H1 (cell line): Measurements from ENCODE around the gene CENPX. TPM values are rescaled to one million over a fixed set of nuclear protein-coding genes. Genes with fewer than 3 reads are reported as not detected.

Experiments used
- CTCF ChIA-PET: fragments of 300-600 bp; sonication (Branson Sonifier 250); formaldehyde crosslinking; loops from one replicate; lab custom pipeline; 2021; ENCODE audit not compliant: partially characterized antibody; lab: Charles Lee
- POLR2A ChIA-PET: fragments of 300-600 bp; sonication (Branson Sonifier 250); formaldehyde crosslinking; loops from one replicate; lab custom pipeline; 2021; ENCODE audit warnings: inconsistent platforms; ENCODE audit not compliant: partially characterized antibody; lab: Charles Lee
- DNase-seq, 2 experiments: peaks; one replicate each; pipeline versions ENCODE4 v3.0.0 to v3.0.0-alpha.2; 2010 to 2022; ENCODE audit warnings: low spot score in 2 of 2, low read depth in 1 of 2, mixed read lengths in 1 of 2
- FAIRE-seq: peaks from 2 replicates; lab custom pipeline; 2011; peaks lifted over from hg19 to GRCh38; lab: Jason Lieb, UNC
- H2AFZ ChIP-seq: 2 replicates; pipeline ENCODE4 v1.8.1; 2012; ENCODE audit warnings: low read length, inconsistent platforms
- H2AK5ac ChIP-seq: 2 replicates; pipeline ENCODE4 v1.6.1; 2013; ENCODE audit warnings: low read depth, low read length
- H2BK120ac ChIP-seq: replicated peaks from 2 replicates; pipeline ENCODE3; 2013; ENCODE audit warnings: low read depth, low read length, inconsistent platforms
- H2BK12ac ChIP-seq: 2 replicates; pipeline ENCODE4 v1.6.1; 2013; ENCODE audit warnings: low read depth, low read length
- H2BK15ac ChIP-seq: 2 replicates; pipeline ENCODE4 v1.6.1; 2013; ENCODE audit warnings: low read length
- H2BK20ac ChIP-seq: 2 replicates; pipeline ENCODE4 v1.6.1; 2013; ENCODE audit warnings: low read length
- H2BK5ac ChIP-seq: 2 replicates; pipeline ENCODE4 v1.6.1; 2013; ENCODE audit warnings: low read depth, low read length
- H3K14ac ChIP-seq: 2 replicates; pipeline ENCODE4 v1.6.1; 2013; ENCODE audit warnings: inconsistent platforms; ENCODE audit not compliant: insufficient read length
- H3K18ac ChIP-seq: 2 replicates; pipeline ENCODE4 v1.6.1; 2013; ENCODE audit warnings: low read length; ENCODE audit errors: extremely low read depth
- H3K23ac ChIP-seq: 2 replicates; pipeline ENCODE4 v1.6.1; 2013; ENCODE audit warnings: inconsistent platforms; ENCODE audit not compliant: insufficient read length
- H3K23me2 ChIP-seq: 2 replicates; pipeline ENCODE4 v1.6.1; 2013; ENCODE audit warnings: low read depth, low read length
- H3K27ac ChIP-seq: 2 replicates; pipeline ENCODE4 v1.6.1; 2011; ENCODE audit warnings: low read depth, low read length, inconsistent platforms
- H3K27me3 ChIP-seq, 4 experiments: replicated peaks in 1 of 4; 1 replicate in 1 of 4; 2 replicates in 3 of 4; pipeline versions ENCODE4 v1.6.1 to v1.8.1; 2011 to 2013; ENCODE audit warnings: low read length in 3 of 4, mild to moderate bottlenecking in 3 of 4, inconsistent platforms in 2 of 4, mixed read lengths in 2 of 4, moderate library complexity in 1 of 4; ENCODE audit not compliant: control insufficient read depth in 3 of 4, insufficient read depth in 3 of 4; ENCODE audit errors: extremely low read depth in 1 of 4
- H3K36me3 ChIP-seq, 4 experiments: 2 replicates each; pipeline versions ENCODE4 v1.6.1 to v1.8.1; 2011 to 2013; ENCODE audit warnings: mild to moderate bottlenecking in 4 of 4, low read length in 3 of 4, moderate library complexity in 2 of 4, control low read depth in 1 of 4, inconsistent platforms in 1 of 4; ENCODE audit not compliant: insufficient read depth in 4 of 4, control insufficient read depth in 2 of 4
- H3K4ac ChIP-seq: replicated peaks from 2 replicates; pipeline ENCODE3; 2013; ENCODE audit warnings: low read length, low read depth, mixed read lengths, inconsistent platforms; ENCODE audit not compliant: insufficient read length
- H3K4me1 ChIP-seq, 4 experiments: replicated peaks in 1 of 4; 1 replicate in 1 of 4; 2 replicates in 3 of 4; pipeline versions ENCODE4 v1.6.1 to v1.8.1; 2011 to 2013; ENCODE audit warnings: low read length in 3 of 4, inconsistent platforms in 2 of 4, mixed read lengths in 1 of 4; ENCODE audit not compliant: insufficient read depth in 4 of 4, control insufficient read depth in 3 of 4
- H3K4me2 ChIP-seq, 2 experiments: 2 replicates each; pipeline versions ENCODE4 v1.6.1 to v1.8.1; 2011 to 2013; ENCODE audit warnings: low read depth in 2 of 2, low read length in 2 of 2, control low read depth in 1 of 2, inconsistent platforms in 1 of 2, mild to moderate bottlenecking in 1 of 2; ENCODE audit not compliant: insufficient read depth in 1 of 2
- H3K4me3 ChIP-seq, 4 experiments: fragments of 200-600, 300-600 bp in 1 of 4; sonication (generic), shearing (Covaris generic), sonication (Bioruptor Twin) in 1 of 4; 2 replicates each; pipeline versions ENCODE4 v1.5.1 to v1.8.1; 2011 to 2016; ENCODE audit warnings: low read length in 4 of 4, low read depth in 3 of 4, control low read depth in 2 of 4, inconsistent platforms in 2 of 4, mild to moderate bottlenecking in 2 of 4, mixed read lengths in 1 of 4, moderate library complexity in 1 of 4; ENCODE audit not compliant: insufficient read depth in 2 of 4; ENCODE audit errors: extremely low read depth in 1 of 4
- H3K56ac ChIP-seq: replicated peaks from 2 replicates; pipeline ENCODE3; 2013; ENCODE audit warnings: low read depth, mild to moderate bottlenecking, mixed read lengths, low read length, inconsistent platforms; ENCODE audit not compliant: insufficient read length
- H3K79me1 ChIP-seq: 2 replicates; pipeline ENCODE4 v1.6.1; 2013; ENCODE audit warnings: low read depth, low read length, control low read depth
- H3K79me2 ChIP-seq, 2 experiments: 2 replicates each; pipeline versions ENCODE4 v1.6.1 to v1.8.1; 2012 to 2013; ENCODE audit warnings: low read length in 2 of 2, mild to moderate bottlenecking in 2 of 2, inconsistent platforms in 1 of 2; ENCODE audit not compliant: insufficient read depth in 2 of 2, control insufficient read depth in 1 of 2
- H3K9ac ChIP-seq, 4 experiments: replicated peaks in 1 of 4; 1 replicate in 1 of 4; 2 replicates in 3 of 4; pipeline versions ENCODE4 v1.6.1 to v1.8.1; 2011 to 2013; ENCODE audit warnings: low read depth in 3 of 4, low read length in 3 of 4, control low read depth in 2 of 4, mild to moderate bottlenecking in 2 of 4, moderate library complexity in 2 of 4, inconsistent platforms in 1 of 4; ENCODE audit errors: extremely low read depth in 1 of 4
- H3K9me3 ChIP-seq, 2 experiments: 2 replicates each; pipeline versions ENCODE4 v1.6.1 to v1.8.1; 2012 to 2013; ENCODE audit warnings: mild to moderate bottlenecking in 2 of 2, moderate library complexity in 2 of 2, control low read depth in 1 of 2, inconsistent platforms in 1 of 2, low read depth in 1 of 2, low read length in 1 of 2, mixed read lengths in 1 of 2; ENCODE audit not compliant: insufficient read depth in 2 of 2
- H4K20me1 ChIP-seq, 2 experiments: replicated peaks in 1 of 2; 2 replicates each; pipeline versions ENCODE3 to v1.8.1; 2011 to 2013; ENCODE audit warnings: inconsistent platforms in 2 of 2, low read length in 2 of 2, mild to moderate bottlenecking in 1 of 2; ENCODE audit not compliant: insufficient read depth in 2 of 2, control insufficient read depth in 1 of 2
- H4K5ac ChIP-seq: 2 replicates; pipeline ENCODE4 v1.6.1; 2013; ENCODE audit warnings: low read length, low read depth, mixed read lengths, inconsistent platforms; ENCODE audit not compliant: insufficient read length
- H4K8ac ChIP-seq: 2 replicates; pipeline ENCODE4 v1.8.0; 2013; ENCODE audit warnings: mild to moderate bottlenecking, moderate library complexity, low read length, inconsistent platforms; ENCODE audit not compliant: insufficient read depth; ENCODE audit errors: extremely low read depth
- H4K91ac ChIP-seq: replicated peaks from 2 replicates; pipeline ENCODE3; 2013; ENCODE audit warnings: low read length, mixed read lengths, inconsistent platforms; ENCODE audit not compliant: insufficient read length
- SAP30 ChIP-seq: fragments of 300-600 bp; sonication (generic); IDR thresholded peaks from 2 replicates; pipeline ENCODE4 v1.7.1; 2012; ENCODE audit warnings: low read length, moderate library complexity, mild to moderate bottlenecking, inconsistent platforms; ENCODE audit not compliant: insufficient read depth, insufficient replicate concordance
- SIRT6 ChIP-seq: IDR thresholded peaks from one replicate; pipeline ENCODE4 v1.7.1; 2012; ENCODE audit warnings: low read length, inconsistent platforms
- TAF1 ChIP-seq: IDR thresholded peaks from 2 replicates; pipeline ENCODE4 v1.6.1; 2011; ENCODE audit warnings: mild to moderate bottlenecking, low read depth, low read length
- USF2 ChIP-seq: IDR thresholded peaks from 2 replicates; pipeline ENCODE4 v1.6.1; 2011; ENCODE audit warnings: low read length, improper control_type of control experiment
- WGBS, 2 experiments: shearing (Covaris generic) in 1 of 2; methylation state at CpG; one replicate each; pipeline versions ENCODE4 v1.1.6 to v1.1.7; 2013 to 2015; ENCODE audit warnings: low lambda C conversion rate in 2 of 2, mixed read lengths in 2 of 2, inconsistent platforms in 1 of 2, low coverage in 1 of 2, missing lambda C conversion rate in 1 of 2; ENCODE audit not compliant: insufficient replicate concordance in 2 of 2, insufficient coverage in 1 of 2, insufficient read length in 1 of 2; ENCODE audit errors: extremely low coverage in 1 of 2, missing lambda C conversion rate in 1 of 2; 5-methylcytosine and 5-hydroxymethylcytosine counted together
- polyA plus RNA-seq, 7 experiments: library from polyadenylated mRNA; depleted of rRNA in 3 of 7; stranded (reverse) in 5 of 7; unstranded in 2 of 7; fragments of >200 nt in 5 of 7; fragments of 200-250 nt in 2 of 7; gene quantifications; 1 replicate in 5 of 7; 2 replicates in 1 of 7; 4 replicates in 1 of 7; pipeline versions ENCODE4 v1.2.1 to v1.2.3, GENCODE V29; 2011 to 2013; ENCODE audit warnings: missing spikeins in 2 of 7, mixed read lengths in 2 of 7
- total RNA-seq: library from RNA; stranded (reverse); fragmentation: NEBNext Ultra II Directional; extraction: Animal tissue kit (Norgen Biotek cat#: 25700); gene quantifications from 2 replicates; pipeline ENCODE4 v1.2.1, GENCODE V29; 2021

Gene CENPX
- total and polyA plus RNA-seq, 2 of the 8 experiments (the other 6 are each of a cell fraction or from before 2014, with no cell fraction given): 116 to 122 TPM

GRCh38 chr17:82021900-82022309, 773 bp downstream of the CENPX start:
- no peak overlapping the region for H3K56ac ChIP-seq
- H3K9me3 ChIP-seq: no peaks in the 10 kb centered on the region
- H3K36me3 ChIP-seq: no peaks in the 10 kb centered on the region
- H3K79me1 ChIP-seq: peaks cover 4% of the 10 kb centered on the region; the same call in 1 of the 2 replicates
- H2BK5ac ChIP-seq: no peak overlapping the region
- H2BK15ac ChIP-seq: peak overlapping the region; percentile 29; the same call in 1 of the 2 replicates
- peak overlapping the region; percentile 76 to 80 (median 80) for H3K9ac ChIP-seq
- H4K8ac ChIP-seq: no peak overlapping the region; the same call in 1 of the 2 replicates
- peak overlapping the region; percentile 83 to 93 (median 86) for H3K4me3 ChIP-seq
- H3K4me2 ChIP-seq: peak overlapping the region; percentile 87 to 92
- no peak overlapping the region for H2AFZ ChIP-seq
- H4K20me1 ChIP-seq: peaks cover 7 to 13% of the 10 kb centered on the region in 2 experiments
- H3K23me2 ChIP-seq: peaks cover 12% of the 10 kb centered on the region
- no peaks in the 10 kb centered on the region for H3K27me3 ChIP-seq
- no peak overlapping the region for H2BK120ac ChIP-seq
- no peak overlapping the region for H2AK5ac ChIP-seq
- H3K23ac ChIP-seq: no peak overlapping the region
- WGBS, 2 experiments: 43% methylated on average over 10 of the region's 10 CpGs; no CpG with 5 or more reads in 1 of the 2 experiments
- peaks cover 0 to 12% of the 10 kb centered on the region in 2 experiments; a peak in 1 of 4 replicates for H3K79me2 ChIP-seq
- no peak overlapping the region for H3K27ac ChIP-seq
- DNase-seq: no peak
- ChIA-PET POLR2A (interaction anchor here (0.6 to 4.3 kb wide), 13 partner anchors 9 to 135 kb away, joined by 3 to 22 read pairs (median 3); partner anchors contain the start of genes FASN and RAC3), CTCF (interaction anchor here (0.6 to 4.7 kb wide), 14 partner anchors 9 to 115 kb away, joined by 3 to 29 read pairs (median 4); partner anchors contain the start of genes MAFG and RAC3)
- H4K5ac ChIP-seq: no peak overlapping the region
- no peak overlapping the region for H2BK12ac ChIP-seq
- TF ChIP-seq SIRT6 (no peak), TAF1 (no peak), SAP30 (peak; percentile 55), USF2 (no peak)
- H3K18ac ChIP-seq: no peak overlapping the region
- no peak overlapping the region for H3K4ac ChIP-seq
- H4K91ac ChIP-seq: peak overlapping the region; percentile 44
- no peak overlapping the region for H3K14ac ChIP-seq
- peaks cover 0 to 14% (median 8%) of the 10 kb centered on the region in 4 experiments; a peak in 5 of 7 replicates for H3K4me1 ChIP-seq
- no peak overlapping the region for H2BK20ac ChIP-seq
- FAIRE-seq: no peak
